H4 (cell line): Measurements from ENCODE around the gene RPS3. TPM values are rescaled to one million over a fixed set of nuclear protein-coding genes. Genes with fewer than 3 reads are reported as not detected.
"Not testable (repeated sequence)": the region's sequence is repeated elsewhere in the genome, so short reads cannot be mapped to it uniquely, and the experiment has no call there.

ENCODE experiments used
- DNase-seq: peaks from one replicate; pipeline ENCODE4 v3.0.0-alpha.2; 2015; ENCODE audit warnings: low spot score
- total RNA-seq: library from RNA; depleted of rRNA; stranded (reverse); fragments of >200 nt; shearing (Covaris generic); gene quantifications from 2 replicates; pipeline ENCODE4 v1.2.3, GENCODE V29; 2014

RPS3 gene
- total RNA-seq, 1 experiment from 2014 or later: 2,419 TPM

- no peak for DNase-seq
Measured at GRCh38 chr11:75380245-75380644, 19.1 kb upstream of the RPS3 start.

GRCh38 chr11:75380716-75381420 is 18.4 kb upstream of the RPS3 start:
- no peak for DNase-seq

GRCh38 chr11:75383246-75383645 is 16.1 kb upstream of the RPS3 start:
- no peak for DNase-seq

- DNase-seq: peak; percentile 27
Measured at GRCh38 chr11:75384438-75385080, 14.8 kb upstream of the RPS3 start.

GRCh38 chr11:75386942-75387630 is 12.2 kb upstream of the RPS3 start:
- no peak for DNase-seq

GRCh38 chr11:75387736-75388294 is 11.5 kb upstream of the RPS3 start:
- DNase-seq: no peak

GRCh38 chr11:75388386-75389275 is 10.7 kb upstream of the RPS3 start:
- DNase-seq: peak; percentile 78

GRCh38 chr11:75389276-75389605 is 10.1 kb upstream of the RPS3 start:
- DNase-seq: peak; percentile 26

- no peak for DNase-seq
Measured at GRCh38 chr11:75389925-75390324, 9.4 kb upstream of the RPS3 start.

GRCh38 chr11:75394085-75394840 is 5.1 kb upstream of the RPS3 start:
- DNase-seq: no peak

- no peak for DNase-seq
Measured at GRCh38 chr11:75398906-75399305, 412 bp upstream of the RPS3 start.

- DNase-seq: no peak
Measured at GRCh38 chr11:75400146-75400865, 988 bp downstream of the RPS3 start.

- no peak for DNase-seq
Measured at GRCh38 chr11:75402002-75402773, 2.9 kb downstream of the RPS3 start.

GRCh38 chr11:75403037-75403436 is 3.7 kb downstream of the RPS3 start:
- DNase-seq: no peak

- DNase-seq: no peak
Measured at GRCh38 chr11:75403983-75404658, 4.8 kb downstream of the RPS3 start.

- no peak for DNase-seq
Measured at GRCh38 chr11:75406338-75406777, 7.0 kb downstream of the RPS3 start.

- no peak for DNase-seq
Measured at GRCh38 chr11:75408957-75409219, 9.6 kb downstream of the RPS3 start.

GRCh38 chr11:75409971-75410370 is 10.7 kb downstream of the RPS3 start:
- not testable (repeated sequence) for DNase-seq

GRCh38 chr11:75413146-75413545 is 13.8 kb downstream of the RPS3 start:
- not testable (repeated sequence) for DNase-seq
